Neural cell (in vitro differentiated cells): Measurements from ENCODE around the gene C1orf21. TPM values are rescaled to one million over a fixed set of nuclear protein-coding genes. Genes with fewer than 3 reads are reported as not detected.

Experiments
- H2AFZ ChIP-seq: fragments of 200-600, 300-800 bp; sonication (generic), shearing (Covaris generic); 2 replicates; pipeline ENCODE4 v1.6.0; 2014; ENCODE audit warnings: low read depth, mild to moderate bottlenecking, antibody characterized with exemption, low read length, moderate library complexity
- H3F3A ChIP-seq: fragments of 200-600 bp; shearing (Covaris generic); 2 replicates; pipeline ENCODE4 v1.6.1; 2016; ENCODE audit warnings: mild to moderate bottlenecking, moderate library complexity, mixed read lengths, antibody characterized with exemption, low read length; ENCODE audit not compliant: insufficient read depth, poor library complexity, severe bottlenecking
- H3K27ac ChIP-seq: fragments of 200-600, 300-800 bp; sonication (generic), shearing (Covaris generic); 2 replicates; pipeline ENCODE4 v1.5.1; 2014; ENCODE audit warnings: mild to moderate bottlenecking, low read length, moderate library complexity
- H3K27me3 ChIP-seq: fragments of 300-800, 200-600 bp; sonication (generic), shearing (Covaris generic); 2 replicates; pipeline ENCODE4 v1.6.0; 2014; ENCODE audit warnings: mild to moderate bottlenecking, low read depth, low read length, moderate library complexity; ENCODE audit not compliant: insufficient read depth
- H3K36me3 ChIP-seq: fragments of 300-800, 200-600 bp; sonication (generic), shearing (Covaris generic); 2 replicates; pipeline ENCODE4 v1.5.1; 2014; ENCODE audit warnings: mild to moderate bottlenecking, antibody characterized with exemption, low read length, moderate library complexity; ENCODE audit not compliant: insufficient read depth
- H3K4me2 ChIP-seq: fragments of 300-800, 200-600 bp; sonication (generic), shearing (Covaris generic); 2 replicates; pipeline ENCODE4 v1.6.0; 2014; ENCODE audit warnings: mild to moderate bottlenecking, low read length
- H3K4me3 ChIP-seq: fragments of 300-800, 200-600 bp; sonication (generic), shearing (Covaris generic); 2 replicates; pipeline ENCODE4 v1.5.1; 2014; ENCODE audit warnings: mild to moderate bottlenecking, low read length, moderate library complexity
- H3K79me2 ChIP-seq: fragments of 200-600 bp; shearing (Covaris generic); replicated peaks from 2 replicates; pipeline ENCODE4 v1.6.0; 2014; ENCODE audit warnings: mild to moderate bottlenecking, low read length, moderate library complexity; ENCODE audit not compliant: insufficient read depth
- H3K9ac ChIP-seq: fragments of 300-800, 200-600 bp; sonication (generic), shearing (Covaris generic); 2 replicates; pipeline ENCODE4 v1.6.1; 2016; ENCODE audit warnings: mild to moderate bottlenecking, low read length, mixed read lengths
- H3K9me2 ChIP-seq: fragments of 200-600 bp; shearing (Covaris generic); 2 replicates; pipeline ENCODE4 v1.6.1; 2016; ENCODE audit warnings: mild to moderate bottlenecking, low read length, mixed read lengths; ENCODE audit not compliant: insufficient read depth
- H3K9me3 ChIP-seq: fragments of 200-600, 300-800 bp; sonication (generic), shearing (Covaris generic); 2 replicates; pipeline ENCODE4 v1.6.1; 2016; ENCODE audit warnings: mild to moderate bottlenecking, mixed run types, low read length, moderate library complexity, mixed read lengths
- H4K20me1 ChIP-seq: fragments of 200-600 bp; shearing (Covaris generic); 2 replicates; pipeline ENCODE4 v1.6.1; 2016; ENCODE audit warnings: mild to moderate bottlenecking, mixed run types; ENCODE audit not compliant: insufficient read depth
- CTCF ChIP-seq: fragments of 450-650 bp; IDR thresholded peaks from 2 replicates; pipeline ENCODE4 v1.5.1; 2014; ENCODE audit warnings: antibody characterized with exemption, mild to moderate bottlenecking, moderate library complexity; ENCODE audit not compliant: poor library complexity, severe bottlenecking
- EP300 ChIP-seq: fragments of 450-650 bp; conservative IDR thresholded peaks from 2 replicates; pipeline ENCODE4 v1.6.1; 2014; ENCODE audit warnings: antibody characterized with exemption, mild to moderate bottlenecking, moderate library complexity; ENCODE audit not compliant: poor library complexity, severe bottlenecking
- EZH2 ChIP-seq: fragments of 200-600, 300-800 bp; shearing (Covaris generic), sonication (generic); IDR thresholded peaks from 2 replicates; pipeline ENCODE4 v1.6.1; 2014; ENCODE audit warnings: antibody characterized with exemption, low read length, borderline replicate concordance, mild to moderate bottlenecking; ENCODE audit not compliant: insufficient read depth, poor library complexity, severe bottlenecking
- MXI1 ChIP-seq: fragments of 450-650 bp; conservative IDR thresholded peaks from 2 replicates; pipeline ENCODE4 v1.6.1; 2014; ENCODE audit warnings: antibody characterized with exemption, mild to moderate bottlenecking; ENCODE audit not compliant: poor library complexity, severe bottlenecking
- POLR2AphosphoS5 ChIP-seq: IDR thresholded peaks from 2 replicates; pipeline ENCODE4 v1.6.1; 2012
- RAD21 ChIP-seq: fragments of 450-650 bp; conservative IDR thresholded peaks from 2 replicates; pipeline ENCODE4 v1.6.1; 2014; ENCODE audit warnings: antibody characterized with exemption, mild to moderate bottlenecking, moderate library complexity
- REST ChIP-seq: IDR thresholded peaks from 2 replicates; pipeline ENCODE4 v1.6.1; 2012; ENCODE audit warnings: borderline replicate concordance
- SMC3 ChIP-seq: fragments of 450-650 bp; conservative IDR thresholded peaks from 2 replicates; pipeline ENCODE4 v1.6.1; 2014; ENCODE audit warnings: antibody characterized with exemption, mild to moderate bottlenecking, moderate library complexity; ENCODE audit not compliant: poor library complexity
- TAF1 ChIP-seq: IDR thresholded peaks from 2 replicates; pipeline ENCODE4 v1.6.1; 2012; ENCODE audit warnings: low read depth
- polyA plus RNA-seq: library from polyadenylated mRNA; depleted of rRNA; stranded (reverse); fragments of >200 nt; gene quantifications from 2 replicates; pipeline ENCODE4 v1.2.3, GENCODE V29; 2014

C1orf21 gene
- polyA plus RNA-seq, 1 donor from 2014 or later = 21.1 TPM

- H3K27ac ChIP-seq = no peak overlapping the region
- H3K4me2 ChIP-seq = no peak overlapping the region
- no peaks in the 10 kb centered on the region for H3F3A ChIP-seq
- H4K20me1 ChIP-seq = no peaks in the 10 kb centered on the region
- no peaks in the 10 kb centered on the region for H3K9me2 ChIP-seq
- no peak overlapping the region for H3K4me3 ChIP-seq
- no peaks in the 10 kb centered on the region for H3K79me2 ChIP-seq
- H3K27me3 ChIP-seq = no peaks in the 10 kb centered on the region
- no peak for TF ChIP-seq EZH2
- no peak for TF ChIP-seq MXI1
- no peak for TF ChIP-seq TAF1
- no peak for TF ChIP-seq RAD21
- no peak for TF ChIP-seq REST
- no peak for TF ChIP-seq SMC3
- TF ChIP-seq CTCF = no peak
- no peak for TF ChIP-seq POLR2AphosphoS5
- TF ChIP-seq EP300 = no peak
- no peak overlapping the region for H2AFZ ChIP-seq
- no peaks in the 10 kb centered on the region for H3K36me3 ChIP-seq
- H3K9me3 ChIP-seq = no peaks in the 10 kb centered on the region
- H3K9ac ChIP-seq = no peak overlapping the region
These were observed 125.9 kb downstream of the C1orf21 start for GRCh38 chr1:184512724-184513123.

GRCh38 chr1:184513421-184513820 is 126.6 kb downstream of the C1orf21 start:
- Histone ChIP-seq H3K27me3 (no peaks in the 10 kb centered on the region), H3K4me2 (no peak overlapping the region), H3K9me3 (no peaks in the 10 kb centered on the region), H3K27ac (no peak overlapping the region), H3K9me2 (no peaks in the 10 kb centered on the region), H3K9ac (no peak overlapping the region), H3K4me3 (no peak overlapping the region), H2AFZ (no peak overlapping the region), H3K79me2 (no peaks in the 10 kb centered on the region), H3K36me3 (no peaks in the 10 kb centered on the region), H3F3A (no peaks in the 10 kb centered on the region), H4K20me1 (no peaks in the 10 kb centered on the region)
- TF ChIP-seq MXI1 (no peak), REST (no peak)
